ENCODE measurements around the gene ACVR1B.
A peak's percentile ranks its signal among the peaks of the same experiment; 100 is the strongest.
"Not testable (repeated sequence)": the region's sequence is repeated elsewhere in the genome, so short reads cannot be mapped to it uniquely, and the experiment has no call there.

The ACVR1B gene

GRCh38 chr12:51972422-51972812, 20.9 kb downstream of the ACVR1B start:
- DNase-seq, result no peak

- DNase-seq, result peak; percentile 72
Measured at GRCh38 chr12:51972849-51973273, 21.4 kb downstream of the ACVR1B start.

- no peak for DNase-seq
Measured at GRCh38 chr12:51973560-51973959, 22.1 kb downstream of the ACVR1B start.

DNA sequence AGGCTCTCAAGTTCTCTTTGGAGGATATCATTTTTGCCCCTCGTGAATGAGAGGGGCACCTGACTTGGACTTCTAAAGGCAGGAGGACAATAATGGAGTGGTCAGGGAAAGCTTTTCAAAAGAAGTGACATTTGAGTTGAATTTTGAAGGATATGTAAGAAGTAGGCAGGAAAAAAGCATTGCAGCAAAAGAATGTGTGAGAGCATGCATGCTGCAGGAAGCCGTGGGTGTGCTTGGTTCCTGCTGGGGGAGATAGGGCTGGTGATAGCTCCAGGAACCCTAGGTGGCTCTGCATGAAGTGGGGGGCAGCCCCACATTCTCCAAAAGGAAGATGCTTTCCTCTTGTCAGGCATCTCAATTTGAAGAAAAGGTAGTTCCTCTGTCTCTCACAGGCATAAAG, 23.1 kb downstream of the ACVR1B start:
- DNase-seq, result no peak

GRCh38 chr12:51975196-51975595, 23.7 kb downstream of the ACVR1B start:
- no peak for DNase-seq

DNA sequence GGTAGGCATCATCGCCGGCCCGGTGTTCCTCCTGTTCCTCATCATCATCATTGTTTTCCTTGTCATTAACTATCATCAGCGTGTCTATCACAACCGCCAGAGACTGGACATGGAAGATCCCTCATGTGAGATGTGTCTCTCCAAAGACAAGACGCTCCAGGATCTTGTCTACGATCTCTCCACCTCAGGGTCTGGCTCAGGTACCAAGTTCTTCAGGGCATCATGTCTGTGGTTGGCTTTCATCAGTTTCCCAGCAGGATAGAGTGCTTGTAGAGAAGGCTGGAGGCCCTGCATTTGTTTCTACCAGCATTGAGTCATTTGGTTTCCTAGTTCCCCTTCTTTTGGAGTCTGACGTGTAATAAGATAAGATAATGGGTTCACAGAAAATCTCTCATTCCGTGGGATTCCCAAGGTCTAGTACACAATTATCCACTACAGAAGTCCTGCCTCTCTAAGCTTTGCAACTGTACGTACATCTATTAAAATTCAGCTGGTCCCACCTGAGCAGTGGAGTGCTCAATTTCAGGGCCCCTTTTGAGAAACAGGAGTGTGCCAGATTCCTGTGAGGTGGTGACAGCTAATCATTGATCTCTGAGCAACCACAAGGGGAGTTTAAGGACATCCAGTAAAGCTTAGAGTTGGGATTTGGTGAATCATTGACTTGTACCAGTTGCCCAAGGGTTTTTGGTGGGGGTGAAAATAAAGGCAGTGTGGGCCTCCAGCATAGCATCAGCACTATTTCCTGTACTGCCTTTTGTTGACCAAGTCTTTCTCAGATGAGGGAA, 25.1 kb downstream of the ACVR1B start:
- DNase-seq, result no peak

DNA sequence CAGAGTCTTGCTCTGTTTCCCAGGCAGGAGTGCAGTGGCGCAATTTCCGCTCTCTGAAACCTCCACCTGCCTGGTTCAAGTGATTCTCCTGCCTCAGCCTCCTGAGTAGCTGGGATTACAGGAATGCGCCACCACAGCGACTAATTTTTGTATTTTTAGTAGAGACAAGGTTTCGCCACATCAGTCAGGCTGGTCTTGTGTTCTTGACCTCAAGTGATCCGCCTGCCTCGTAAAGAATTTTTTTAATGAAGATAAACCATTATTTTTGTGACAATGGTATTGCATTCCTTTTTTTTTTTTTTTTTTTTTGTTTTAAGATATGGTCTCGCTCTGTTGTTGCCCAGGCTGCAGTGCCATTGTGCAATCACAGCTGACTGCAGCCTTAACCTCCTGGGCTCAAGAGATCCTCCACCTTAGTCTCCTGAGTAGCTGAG, 25.8 kb downstream of the ACVR1B start:
- no peak for DNase-seq

DNA sequence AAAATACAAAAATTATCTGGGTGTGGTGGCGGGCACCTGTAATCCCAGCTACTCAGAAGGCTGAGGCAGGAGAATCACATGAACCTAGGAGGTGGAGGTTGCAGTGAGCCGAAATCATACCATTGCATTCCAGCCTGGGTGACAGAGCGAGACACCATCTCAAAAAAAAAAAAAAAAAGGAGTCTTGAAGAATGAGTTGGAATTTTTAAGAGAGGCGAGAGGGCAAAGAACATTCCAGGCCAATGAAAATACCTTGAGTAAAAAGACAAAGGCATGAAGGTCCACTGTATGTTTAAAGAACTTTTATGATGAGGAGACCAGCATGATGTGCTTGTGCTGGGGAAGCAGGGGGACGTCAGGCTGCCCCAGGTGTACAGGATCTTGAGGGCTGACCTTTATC, 27.8 kb downstream of the ACVR1B start:
- DNase-seq, result not testable (repeated sequence)

DNA sequence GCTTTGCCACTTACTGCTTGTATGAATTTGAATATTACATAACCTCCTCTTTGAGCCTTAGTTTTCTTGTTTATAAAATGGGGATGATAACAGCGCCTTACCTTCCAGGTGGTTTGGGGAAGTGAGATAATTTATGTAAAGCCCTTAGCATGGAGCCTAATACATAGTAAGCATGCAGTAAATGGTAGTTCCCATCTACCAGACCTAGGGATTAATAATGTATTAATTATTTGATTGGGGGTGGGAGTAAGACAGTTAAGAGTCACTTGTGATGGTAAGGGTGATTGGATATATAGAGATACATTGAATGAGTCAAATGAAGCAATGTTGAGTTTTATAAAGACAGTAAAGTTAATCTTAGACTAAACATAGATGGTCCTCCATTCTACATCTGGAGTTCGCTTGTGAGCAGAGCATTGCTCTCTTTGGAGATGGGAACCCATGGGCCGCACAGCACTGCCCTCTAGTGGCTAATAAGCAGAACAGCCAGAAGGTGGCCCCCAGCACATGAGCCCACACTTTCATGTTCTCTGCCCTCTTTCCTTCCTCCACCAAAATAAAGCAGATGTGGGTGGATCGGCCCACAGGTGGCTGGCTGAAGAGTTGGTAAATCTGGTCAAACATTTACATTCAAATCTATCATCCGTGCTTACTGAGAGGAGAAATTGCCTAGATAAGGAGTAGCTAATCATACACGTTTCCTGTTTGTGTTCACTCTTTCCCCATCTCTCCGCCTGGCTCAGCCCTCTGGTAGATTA, 28.7 kb downstream of the ACVR1B start:
- DNase-seq, result peak; percentile 67

- DNase-seq, result no peak
Measured at GRCh38 chr12:51980809-51981127, 29.3 kb downstream of the ACVR1B start.

- no peak for DNase-seq
Measured at GRCh38 chr12:51984657-51985056, 33.2 kb downstream of the ACVR1B start.

DNA sequence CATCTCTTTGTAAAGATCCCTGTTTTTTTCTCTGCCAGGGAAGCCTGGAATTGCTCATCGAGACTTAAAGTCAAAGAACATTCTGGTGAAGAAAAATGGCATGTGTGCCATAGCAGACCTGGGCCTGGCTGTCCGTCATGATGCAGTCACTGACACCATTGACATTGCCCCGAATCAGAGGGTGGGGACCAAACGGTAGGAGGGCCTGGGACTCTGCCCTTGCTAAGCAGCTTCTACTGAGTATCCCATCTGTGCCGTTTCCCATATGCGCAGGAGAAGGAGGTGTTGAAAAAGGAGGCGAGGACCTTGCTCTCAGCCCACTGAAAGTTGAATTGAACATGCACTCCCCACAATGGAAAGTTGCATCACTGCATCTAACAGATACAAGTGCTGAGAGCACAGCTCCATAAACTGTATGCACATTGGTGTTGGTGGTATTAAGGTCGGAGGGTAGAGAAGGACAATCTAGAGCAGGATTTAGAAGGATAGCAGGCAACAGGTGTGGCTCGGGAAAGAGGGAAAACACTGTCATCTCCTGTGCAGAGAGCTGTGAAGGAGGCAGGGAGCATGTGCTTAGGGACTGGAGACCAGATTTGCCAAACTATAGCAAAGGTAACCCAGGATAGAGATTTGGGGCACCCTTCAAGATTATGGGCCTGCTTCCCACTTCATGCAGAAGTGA, 33.8 kb downstream of the ACVR1B start:
- DNase-seq, result no peak

DNA sequence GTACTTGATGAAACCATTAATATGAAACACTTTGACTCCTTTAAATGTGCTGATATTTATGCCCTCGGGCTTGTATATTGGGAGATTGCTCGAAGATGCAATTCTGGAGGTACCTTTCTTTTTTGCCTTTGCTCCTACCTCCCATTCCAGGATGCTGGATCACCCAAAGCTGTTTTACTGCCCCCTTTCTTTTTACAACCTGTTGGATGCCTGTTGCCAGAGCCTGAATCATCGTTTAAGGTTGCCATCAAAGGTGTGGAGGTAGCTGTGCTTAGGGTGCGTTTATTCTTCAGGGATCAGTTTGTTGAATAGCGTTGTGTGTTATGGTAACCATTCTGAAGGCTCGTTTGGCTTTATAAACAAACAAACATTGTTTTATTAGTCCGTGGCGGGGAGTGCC, 35.3 kb downstream of the ACVR1B start:
- DNase-seq, result no peak

GRCh38 chr12:51992246-51992645, 40.7 kb downstream of the ACVR1B start:
- DNase-seq, result no peak

DNA sequence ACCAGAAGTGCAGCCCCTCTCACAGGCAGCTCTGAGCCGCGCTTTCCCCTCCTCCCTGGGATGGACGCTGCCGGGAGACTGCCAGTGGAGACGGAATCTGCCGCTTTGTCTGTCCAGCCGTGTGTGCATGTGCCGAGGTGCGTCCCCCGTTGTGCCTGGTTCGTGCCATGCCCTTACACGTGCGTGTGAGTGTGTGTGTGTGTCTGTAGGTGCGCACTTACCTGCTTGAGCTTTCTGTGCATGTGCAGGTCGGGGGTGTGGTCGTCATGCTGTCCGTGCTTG, 43.0 kb downstream of the ACVR1B start:
- DNase-seq, result no peak

DNA sequence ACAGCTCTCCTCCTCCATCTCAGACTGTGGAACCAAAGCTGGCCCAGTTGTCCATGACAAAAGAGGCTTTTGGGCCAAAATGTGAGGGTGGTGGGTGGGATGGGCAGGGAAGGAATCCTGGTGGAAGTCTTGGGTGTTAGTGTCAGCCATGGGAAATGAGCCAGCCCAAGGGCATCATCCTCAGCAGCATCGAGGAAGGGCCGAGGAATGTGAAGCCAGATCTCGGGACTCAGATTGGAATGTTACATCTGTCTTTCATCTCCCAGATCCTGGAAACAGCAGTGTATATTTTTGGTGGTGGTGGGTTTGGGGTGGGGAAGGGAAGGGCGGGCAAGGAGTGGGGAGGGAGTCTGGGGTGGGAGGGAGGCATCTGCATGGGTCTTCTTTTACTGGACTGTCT, 43.5 kb downstream of the ACVR1B start:
- DNase-seq, result no peak

- DNase-seq, result no peak
Measured at GRCh38 chr12:51997136-51997535, 45.6 kb downstream of the ACVR1B start.

DNA sequence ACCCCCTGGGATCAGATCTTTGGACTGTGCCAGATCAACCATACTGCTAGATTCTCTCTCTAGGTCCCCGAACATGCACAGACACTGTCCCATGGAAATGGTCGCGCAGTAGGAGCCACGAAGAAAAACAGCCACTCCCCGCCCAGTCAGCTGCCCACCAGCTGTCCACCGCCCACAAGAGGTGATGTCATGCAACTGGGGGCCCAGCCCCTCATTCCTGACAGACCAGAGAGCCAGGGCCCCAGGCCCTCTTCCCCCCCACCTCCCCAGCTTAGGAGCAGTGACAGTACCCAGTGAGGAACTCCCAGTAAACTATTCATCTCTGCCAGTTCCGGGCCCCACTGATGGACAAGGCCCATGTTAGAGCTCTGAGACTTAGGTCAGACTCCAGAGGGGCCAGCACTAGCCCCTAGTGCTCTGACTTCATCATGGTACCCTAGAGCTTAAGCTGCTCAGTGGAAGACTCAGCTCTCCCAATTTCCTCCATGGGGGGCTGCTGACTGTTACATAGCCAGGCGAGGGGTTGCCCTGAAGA, 51.6 kb downstream of the ACVR1B start:
- no peak for DNase-seq

DNA sequence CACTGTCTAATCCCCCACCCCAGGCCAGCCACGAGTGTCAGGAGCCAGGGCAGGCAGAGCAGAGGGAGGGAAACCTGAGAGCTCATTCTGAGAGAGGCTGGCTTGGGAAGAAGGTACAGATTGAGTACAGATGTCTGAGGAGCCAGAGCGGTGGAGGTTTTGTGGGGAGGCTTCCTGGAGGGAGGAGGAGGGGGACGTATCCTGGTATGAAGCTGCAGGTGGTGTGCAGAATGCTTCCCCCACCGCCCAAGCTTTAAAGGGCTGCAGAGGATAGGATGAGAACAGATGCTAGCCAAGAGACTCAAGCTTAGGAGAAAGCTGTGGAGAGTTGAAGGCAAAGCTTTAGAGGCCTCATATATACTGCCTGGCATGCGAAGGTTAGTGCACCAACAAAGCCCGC, 52.1 kb downstream of the ACVR1B start:
- DNase-seq, result no peak

GRCh38 chr12:52004042-52004648, 52.6 kb downstream of the ACVR1B start:
- DNase-seq, result no peak

DNA sequence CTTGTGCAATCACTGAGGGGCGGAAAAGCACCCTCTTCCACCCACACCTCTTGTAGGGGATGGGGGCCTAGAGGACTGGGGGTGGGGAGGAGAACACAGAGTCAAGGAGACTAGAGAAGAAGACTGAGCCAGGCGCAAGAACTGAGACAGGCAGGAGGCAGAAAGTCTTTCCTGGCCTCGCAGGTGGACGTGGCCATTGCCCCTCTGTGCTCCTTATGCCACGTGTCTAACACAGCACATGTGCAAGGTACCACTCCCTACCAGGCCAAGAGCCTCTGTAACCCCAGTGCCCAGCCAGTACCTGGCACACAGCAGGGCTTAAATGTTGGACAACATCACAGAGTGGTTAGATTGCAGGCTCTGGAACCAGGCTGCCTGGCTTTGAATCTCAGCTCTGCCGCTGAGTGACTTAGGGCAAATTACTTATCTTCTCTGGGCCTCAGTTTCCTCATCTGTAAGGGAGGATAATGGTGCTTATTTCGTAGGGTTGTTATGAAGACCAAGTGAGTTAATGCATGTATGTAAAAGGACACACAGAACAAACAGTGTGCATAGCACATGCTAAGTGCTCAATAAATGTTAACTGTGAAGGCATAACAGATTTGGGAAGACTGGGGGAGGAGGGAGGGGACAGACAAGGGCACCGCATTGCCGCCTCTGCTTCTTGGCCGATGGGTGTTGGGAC, 53.9 kb downstream of the ACVR1B start:
- DNase-seq, result no peak

- DNase-seq, result no peak
Measured at GRCh38 chr12:52005903-52006703, 54.6 kb downstream of the ACVR1B start.

Measured in stimulated activated CD4-positive, alpha-beta T cell treated with anti-CD3 and anti-CD28 coated beads, Interleukin-1b, Interleukin-23, amount 100 ng/mL, for 48 hours (primary cell).